Neuronal stem cell (in vitro differentiated cells): ENCODE data around the gene TEKT1. TPM values are rescaled to one million over a fixed set of nuclear protein-coding genes. Genes with fewer than 3 reads are reported as not detected.
"Not testable (repeated sequence)": the region's sequence is repeated elsewhere in the genome, so short reads cannot be mapped to it uniquely, and the experiment has no call there.

Source experiments
- DNase-seq: peaks from one replicate; pipeline ENCODE4 v3.0.0-alpha.2; 2013; ENCODE audit warnings: low spot score
- H2AFZ ChIP-seq: one replicate; pipeline ENCODE4 v1.6.1; 2013; ENCODE audit warnings: mild to moderate bottlenecking, low read length, inconsistent platforms
- H2AK5ac ChIP-seq: 2 replicates; pipeline ENCODE4 v1.6.1; 2013; ENCODE audit warnings: low read depth, mild to moderate bottlenecking, inconsistent platforms, low read length, moderate library complexity, mixed read lengths
- H2BK120ac ChIP-seq: 2 replicates; pipeline ENCODE4 v1.6.1; 2013; ENCODE audit warnings: low read depth, mild to moderate bottlenecking, inconsistent platforms, low read length, moderate library complexity, mixed read lengths
- H2BK12ac ChIP-seq: one replicate; pipeline ENCODE4 v1.6.1; 2013; ENCODE audit warnings: low read length, inconsistent platforms
- H2BK15ac ChIP-seq: 2 replicates; pipeline ENCODE4 v1.6.1; 2013; ENCODE audit warnings: mild to moderate bottlenecking, low read length, inconsistent platforms, mixed read lengths
- H2BK5ac ChIP-seq: one replicate; pipeline ENCODE4 v1.6.1; 2013; ENCODE audit warnings: inconsistent platforms, mild to moderate bottlenecking, low read length, moderate library complexity
- H3K14ac ChIP-seq: one replicate; pipeline ENCODE4 v1.6.1; 2013; ENCODE audit warnings: low read length, inconsistent platforms
- H3K18ac ChIP-seq: 2 replicates; pipeline ENCODE4 v1.6.1; 2013; ENCODE audit warnings: low read length, inconsistent platforms
- H3K23ac ChIP-seq: 2 replicates; pipeline ENCODE4 v1.6.1; 2013; ENCODE audit warnings: low read depth, mild to moderate bottlenecking, mixed read lengths, low read length, inconsistent platforms; ENCODE audit not compliant: poor library complexity
- H3K27ac ChIP-seq: replicated peaks from 3 replicates; pipeline ENCODE4 v1.5.1; 2013; ENCODE audit warnings: low read length, inconsistent platforms
- H3K27me3 ChIP-seq, 3 experiments: 2 replicates each; pipeline ENCODE4 v1.6.1; 2013; ENCODE audit warnings: low read length in 3 of 3, mild to moderate bottlenecking in 2 of 3, inconsistent platforms in 1 of 3, low read depth in 1 of 3, mixed read lengths in 1 of 3, moderate library complexity in 1 of 3; ENCODE audit not compliant: control insufficient read depth in 3 of 3, insufficient read depth in 3 of 3
- H3K36me3 ChIP-seq, 2 donors: replicated peaks in 1 of 2; 2 replicates each; pipeline ENCODE4 v1.6.1; 2013; ENCODE audit warnings: low read length in 2 of 2; ENCODE audit not compliant: control insufficient read depth in 2 of 2, insufficient read depth in 2 of 2
- H3K4ac ChIP-seq: 2 replicates; pipeline ENCODE4 v1.6.1; 2013; ENCODE audit warnings: inconsistent platforms, mild to moderate bottlenecking, low read length, moderate library complexity
- H3K4me1 ChIP-seq, 2 donors: 1 replicate in 1 of 2; 2 replicates in 1 of 2; pipeline ENCODE4 v1.6.1; 2013; ENCODE audit warnings: low read length in 2 of 2, low read depth in 1 of 2; ENCODE audit not compliant: control insufficient read depth in 2 of 2, insufficient read depth in 1 of 2
- H3K4me2 ChIP-seq: one replicate; pipeline ENCODE4 v1.6.1; 2013; ENCODE audit warnings: mild to moderate bottlenecking, low read length, inconsistent platforms; ENCODE audit not compliant: insufficient read depth, poor library complexity, severe bottlenecking
- H3K4me3 ChIP-seq, 2 donors: 2 replicates each; pipeline ENCODE4 v1.5.1; 2013; ENCODE audit warnings: low read length in 2 of 2, mild to moderate bottlenecking in 2 of 2, inconsistent platforms in 1 of 2, moderate library complexity in 1 of 2
- H3K79me1 ChIP-seq: one replicate; pipeline ENCODE4 v1.6.1; 2013; ENCODE audit warnings: low read depth, mild to moderate bottlenecking, inconsistent platforms, low read length, moderate library complexity
- H3K9ac ChIP-seq: one replicate; pipeline ENCODE4 v1.6.1; 2013; ENCODE audit warnings: mild to moderate bottlenecking, low read depth, low read length, inconsistent platforms; ENCODE audit not compliant: poor library complexity
- H3K9me3 ChIP-seq, 2 donors: replicated peaks in 1 of 2; 2 replicates each; pipeline versions ENCODE3 to v1.6.1; 2013; ENCODE audit warnings: low read length in 2 of 2, mild to moderate bottlenecking in 2 of 2, inconsistent platforms in 1 of 2, low read depth in 1 of 2, mixed read lengths in 1 of 2, moderate library complexity in 1 of 2; ENCODE audit not compliant: control insufficient read depth in 2 of 2, insufficient read depth in 1 of 2
- H4K8ac ChIP-seq: one replicate; pipeline ENCODE4 v1.6.1; 2013; ENCODE audit warnings: low read depth, mild to moderate bottlenecking, inconsistent platforms, low read length, moderate library complexity
- H4K91ac ChIP-seq: one replicate; pipeline ENCODE4 v1.6.1; 2013; ENCODE audit warnings: low read length, low read depth, mild to moderate bottlenecking, inconsistent platforms; ENCODE audit not compliant: poor library complexity
- WGBS, 2 donors: extraction: QIAGEN DNeasy Blood & Tissue Kit; methylation state at CpG; one replicate each; pipeline ENCODE4 v1.1.7; 2013; ENCODE audit warnings: missing lambda C conversion rate in 2 of 2, mixed read lengths in 1 of 2; ENCODE audit not compliant: insufficient read length in 2 of 2, insufficient replicate concordance in 1 of 2; ENCODE audit errors: extremely low coverage in 2 of 2; 5-methylcytosine and 5-hydroxymethylcytosine counted together
- polyA plus RNA-seq, 2 experiments: library from polyadenylated mRNA; stranded (reverse); fragments of 200-250 nt; gene quantifications; one replicate each; pipeline ENCODE4 v1.2.3, GENCODE V29; 2013

TEKT1 gene
- polyA plus RNA-seq (2013, experiment 1 of 2), result 0.31 TPM
- 0.11 TPM for polyA plus RNA-seq (2013, experiment 2 of 2)

- Histone ChIP-seq H3K23ac (no peak within 1 kb of the TSS), H2BK12ac (no peak within 1 kb of the TSS), H2BK120ac (no peak within 1 kb of the TSS), H3K27me3 (peaks cover 0 to 16% (median 4%) of the 10 kb centered on the region in 3 experiments), H3K14ac (no peak within 1 kb of the TSS), H3K4me2 (peak within 1 kb of the TSS; percentile 88), H3K4me1 (peaks cover 1 to 8% of the 10 kb centered on the region in 2 donors), H3K4ac (no peak within 1 kb of the TSS), H4K91ac (no peak within 1 kb of the TSS), H2AFZ (peak within 1 kb of the TSS; percentile 93), H3K79me1 (no peaks in the 10 kb centered on the region), H2BK5ac (no peak within 1 kb of the TSS), H4K8ac (no peak within 1 kb of the TSS), H3K18ac (no peak within 1 kb of the TSS), H3K4me3 (peak within 1 kb of the TSS; percentile 51 to 68), H2AK5ac (no peak within 1 kb of the TSS), H3K9ac (peak within 1 kb of the TSS; percentile 80), H3K27ac (no peak within 1 kb of the TSS), H3K36me3 (no peaks in the 10 kb centered on the region), H3K9me3 (no peaks in the 10 kb centered on the region), H2BK15ac (no peak within 1 kb of the TSS)
- DNase-seq, result peak; percentile 90
- no CpG with 5 or more reads among the region's 35 CpGs for WGBS, 2 donors
Observed at GRCh38 chr17:6831661-6832263, at the start of gene TEKT1. Gene TEKT1, minus strand, starts transcription at chr17:6831729. Its CDS starts 1,353 bp downstream, at chr17:6830376.

DNA sequence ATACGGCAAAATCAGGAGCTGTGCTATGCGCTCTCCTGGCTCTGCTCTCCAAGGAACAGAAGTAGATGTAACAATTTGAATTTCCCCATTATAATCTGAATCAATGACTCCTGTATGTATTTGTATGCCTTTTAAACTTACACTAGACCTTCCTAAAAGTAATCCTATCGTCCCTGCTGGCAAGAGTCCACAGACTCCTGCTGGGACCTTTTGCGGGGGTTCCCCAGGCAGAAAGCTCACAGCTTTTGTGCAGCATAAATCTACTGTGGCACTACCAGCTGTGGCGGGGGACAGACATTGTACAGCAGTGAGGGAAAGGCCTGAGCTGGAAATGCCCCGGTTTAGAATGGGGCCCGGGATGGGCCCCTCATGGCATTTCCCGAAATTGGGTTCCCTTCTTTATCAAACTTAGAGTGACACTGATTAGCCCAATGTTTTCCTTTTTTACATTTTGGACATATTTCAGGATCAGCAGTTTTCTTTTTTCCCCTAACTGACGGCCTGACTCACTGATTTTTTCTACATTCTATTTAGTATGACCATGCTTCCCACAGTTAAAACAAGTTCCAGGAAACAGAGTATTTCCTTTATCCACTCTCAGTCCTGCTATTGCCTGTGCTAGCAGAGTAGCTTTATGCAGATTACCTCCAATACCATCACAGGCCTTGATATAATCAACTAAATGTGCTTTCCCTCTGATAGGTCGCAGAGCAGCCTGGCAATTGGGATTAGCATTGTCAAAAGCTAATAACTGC, 47.9 kb upstream of the TEKT1 start:
- not testable (repeated sequence) for H2AK5ac ChIP-seq

DNA sequence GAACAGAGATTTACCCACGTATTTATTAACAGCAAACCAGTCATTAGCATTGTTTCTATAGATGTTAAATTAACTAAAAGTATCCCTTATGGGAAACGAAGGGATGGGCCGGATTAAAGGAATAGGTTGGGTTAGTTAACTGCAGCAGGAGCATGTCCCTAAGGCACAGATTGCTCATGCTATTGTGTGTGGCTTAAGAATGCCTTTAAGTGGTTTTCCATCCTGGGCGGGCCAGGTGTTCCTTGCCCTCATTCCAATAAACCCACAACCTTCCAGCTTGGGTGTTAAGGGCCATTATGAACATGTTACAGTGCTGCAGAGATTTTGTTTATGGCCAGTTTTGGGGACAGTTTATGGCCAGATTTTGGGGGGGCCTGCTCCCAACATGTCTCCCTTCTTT, 43.7 kb upstream of the TEKT1 start:
- not testable (repeated sequence) for H4K8ac ChIP-seq, H3K14ac ChIP-seq, H2BK12ac ChIP-seq, H3K18ac ChIP-seq, DNase-seq, H3K79me1 ChIP-seq, H3K4ac ChIP-seq, H3K9ac ChIP-seq, H3K36me3 ChIP-seq, H4K91ac ChIP-seq, H3K27me3 ChIP-seq, H3K23ac ChIP-seq, H3K9me3 ChIP-seq, H3K27ac ChIP-seq, H2BK5ac ChIP-seq, H3K4me2 ChIP-seq, H3K4me1 ChIP-seq, H3K4me3 ChIP-seq, H2AK5ac ChIP-seq, H2BK120ac ChIP-seq, H2AFZ ChIP-seq, H2BK15ac ChIP-seq
- WGBS, 2 donors, result no CpG with 5 or more reads among the region's 4 CpGs

More for the DNA sequence above, 47.9 kb upstream of the TEKT1 start:
- H3K79me1 ChIP-seq, H2BK15ac ChIP-seq, H4K8ac ChIP-seq, H3K14ac ChIP-seq, H3K27ac ChIP-seq, H4K91ac ChIP-seq, H3K4ac ChIP-seq, H3K23ac ChIP-seq, DNase-seq, H3K4me3 ChIP-seq, H2BK5ac ChIP-seq, H3K9ac ChIP-seq, H3K18ac ChIP-seq, H2BK120ac ChIP-seq, H2BK12ac ChIP-seq, H3K9me3 ChIP-seq, H3K4me1 ChIP-seq, H2AFZ ChIP-seq, H3K27me3 ChIP-seq, H3K4me2 ChIP-seq, H3K36me3 ChIP-seq: not testable (repeated sequence)
- no CpG with 5 or more reads among the region's 10 CpGs for WGBS, 2 donors

DNA sequence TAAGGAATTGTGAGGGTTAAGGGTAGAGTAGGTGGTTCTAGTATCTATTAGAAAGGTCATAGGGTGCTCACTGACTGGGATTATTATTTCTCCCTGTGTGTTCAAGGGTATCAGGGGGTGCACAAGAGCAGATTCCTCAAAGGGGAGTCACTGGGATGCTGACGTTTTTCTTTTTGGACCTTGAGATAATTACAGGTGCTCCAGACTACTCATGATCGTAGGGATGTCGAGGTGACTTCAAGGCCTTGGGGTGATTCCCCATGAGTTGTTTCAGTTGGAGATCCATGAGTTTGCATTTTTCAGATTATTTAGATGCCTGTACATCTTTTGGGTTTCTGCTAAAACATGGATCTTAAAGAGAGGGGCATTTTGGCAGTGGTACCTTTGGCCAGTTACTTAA, 41.4 kb upstream of the TEKT1 start:
- Histone ChIP-seq H3K9me3 (no peaks in the 10 kb centered on the region), H3K36me3 (no peaks in the 10 kb centered on the region), H2BK12ac (no peak overlapping the region), H2BK120ac (no peak overlapping the region), H2AFZ (no peak overlapping the region), H2AK5ac (no peak overlapping the region), H3K4me2 (no peak overlapping the region), H3K4me1 (no peaks in the 10 kb centered on the region), H3K4ac (no peak overlapping the region), H3K18ac (no peak overlapping the region), H3K23ac (no peak overlapping the region), H4K91ac (no peak overlapping the region), H4K8ac (no peak overlapping the region), H3K4me3 (no peak overlapping the region), H2BK5ac (no peak overlapping the region), H3K27me3 (peaks cover 0 to 3% (median 0%) of the 10 kb centered on the region in 3 experiments), H2BK15ac (no peak overlapping the region), H3K27ac (no peak overlapping the region), H3K79me1 (no peaks in the 10 kb centered on the region), H3K9ac (no peak overlapping the region), H3K14ac (no peak overlapping the region)
- DNase-seq, result no peak
- no CpG with 5 or more reads among the region's 3 CpGs for WGBS, 2 donors
